Measurements from ENCODE around the gene SMARCC2.
A peak's percentile ranks its signal among the peaks of the same experiment; 100 is the strongest.
"Not testable (repeated sequence)": the region's sequence is repeated elsewhere in the genome, so short reads cannot be mapped to it uniquely, and the experiment has no call there.

The SMARCC2 gene

GRCh38 chr12:56118688-56119357, 70.5 kb downstream of the SMARCC2 start:
- peak in 1 of 2 donors; percentile 27 for DNase-seq

GRCh38 chr12:56117778-56118687, 71.2 kb downstream of the SMARCC2 start, which contains the start of gene ZC3H10:
TSS of gene ZC3H10 (plus strand) at chr12:56118266. CDS start at chr12:56120563, 2,297 bp downstream.
- DNase-seq: peak; percentile 97

- not testable (repeated sequence) for DNase-seq
These were observed 72.1 kb downstream of the SMARCC2 start for GRCh38 chr12:56117082-56117706.

- peak; percentile 88 to 99 for DNase-seq
These were observed 72.8 kb downstream of the SMARCC2 start, which contains the start of gene RPL41 for GRCh38 chr12:56116267-56117081. TSS of gene RPL41 (plus strand) at chr12:56116633.

- no peak for DNase-seq
These were observed 74.0 kb downstream of the SMARCC2 start for GRCh38 chr12:56115329-56115728.

GRCh38 chr12:56114084-56114483, 75.2 kb downstream of the SMARCC2 start:
- no peak for DNase-seq

Data from inflammatory macrophage treated with lipopolysaccharide for 1 hour (primary cell).